Stomach (tissue), 4 donors: ENCODE results near the gene NOD2.

Experiments
- CTCF ChIP-seq, 7 experiments: fragments of 450-650 bp in 4 of 7; fragments of 200-600 bp in 3 of 7; sonication (generic) in 3 of 7; IDR thresholded peaks; one replicate each; pipeline ENCODE4 v1.5.1; 2016 to 2019; ENCODE audit warnings: antibody characterized with exemption in 7 of 7, control low read depth in 2 of 7, mild to moderate bottlenecking in 1 of 7
- EP300 ChIP-seq: sonication (generic); formaldehyde crosslinking; IDR thresholded peaks from one replicate; pipeline ENCODE4 v1.6.1; 2017; ENCODE audit warnings: antibody characterized with exemption
- POLR2AphosphoS5 ChIP-seq, 3 donors: sonication (generic); formaldehyde crosslinking; IDR thresholded peaks; one replicate each; pipeline ENCODE4 v1.6.1; 2016; ENCODE audit warnings: antibody characterized with exemption in 3 of 3

GRCh38 chr16:50678531-50678930 lies 14.9 kb upstream of the NOD2 start:
- TF ChIP-seq CTCF (IDR thresholded peaks at IDR 0.05) = no peak
- TF ChIP-seq POLR2AphosphoS5 (IDR thresholded peaks at IDR 0.05) = no peak
- no peak for TF ChIP-seq EP300
